Astrocyte (in vitro differentiated cells and primary cell): ENCODE data around the gene SNX11.

Source experiments
- CTCF ChIP-seq: IDR thresholded peaks from 2 replicates; pipeline ENCODE4 v1.5.1; 2011; ENCODE audit warnings: low read depth, mild to moderate bottlenecking, inconsistent platforms, low read length, moderate library complexity; ENCODE audit not compliant: insufficient read depth
- EZH2 ChIP-seq: IDR thresholded peaks from 2 replicates; pipeline ENCODE4 v1.6.1; 2012; ENCODE audit warnings: mild to moderate bottlenecking, low read length, inconsistent platforms; ENCODE audit not compliant: insufficient read depth

GRCh38 chr17:48151220-48151619 is 43.7 kb downstream of the SNX11 start:
- TF ChIP-seq CTCF (no peak), EZH2 (no peak)
